ENCODE measurements around the gene MCM9.

DNA sequence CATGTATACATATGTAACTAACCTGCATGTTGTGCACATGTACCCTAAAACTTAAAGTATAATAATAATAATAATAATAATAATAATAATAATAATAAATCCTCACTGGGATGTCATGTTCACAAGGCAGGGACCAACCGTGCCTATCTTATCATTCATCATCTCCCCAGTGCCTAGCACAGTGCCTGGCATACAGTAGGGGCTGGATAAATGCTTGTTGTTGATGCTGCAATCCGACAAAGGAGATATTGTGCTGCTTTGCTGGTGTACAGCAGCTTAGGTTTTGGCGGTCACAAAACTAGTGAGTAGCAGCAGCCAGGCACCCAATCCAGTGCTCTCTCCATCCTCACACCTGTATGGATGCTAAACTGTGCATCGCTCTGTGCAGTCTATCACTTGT lies 135.1 kb downstream of the MCM9 start:
- TF ChIP-seq, protein P1, sequence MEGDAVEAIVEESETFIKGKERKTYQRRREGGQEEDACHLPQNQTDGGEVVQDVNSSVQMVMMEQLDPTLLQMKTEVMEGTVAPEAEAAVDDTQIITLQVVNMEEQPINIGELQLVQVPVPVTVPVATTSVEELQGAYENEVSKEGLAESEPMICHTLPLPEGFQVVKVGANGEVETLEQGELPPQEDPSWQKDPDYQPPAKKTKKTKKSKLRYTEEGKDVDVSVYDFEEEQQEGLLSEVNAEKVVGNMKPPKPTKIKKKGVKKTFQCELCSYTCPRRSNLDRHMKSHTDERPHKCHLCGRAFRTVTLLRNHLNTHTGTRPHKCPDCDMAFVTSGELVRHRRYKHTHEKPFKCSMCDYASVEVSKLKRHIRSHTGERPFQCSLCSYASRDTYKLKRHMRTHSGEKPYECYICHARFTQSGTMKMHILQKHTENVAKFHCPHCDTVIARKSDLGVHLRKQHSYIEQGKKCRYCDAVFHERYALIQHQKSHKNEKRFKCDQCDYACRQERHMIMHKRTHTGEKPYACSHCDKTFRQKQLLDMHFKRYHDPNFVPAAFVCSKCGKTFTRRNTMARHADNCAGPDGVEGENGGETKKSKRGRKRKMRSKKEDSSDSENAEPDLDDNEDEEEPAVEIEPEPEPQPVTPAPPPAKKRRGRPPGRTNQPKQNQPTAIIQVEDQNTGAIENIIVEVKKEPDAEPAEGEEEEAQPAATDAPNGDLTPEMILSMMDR (conservative IDR thresholded peaks at IDR 0.05 in 1 of 2, IDR thresholded peaks at IDR 0.05 in 1 of 2; ENCODE audit: low read depth in 1 of 2, low read length in 2 of 2), result no peak
- no peak for TF ChIP-seq EZH2 (IDR thresholded peaks at IDR 0.05; ENCODE audit: low read length, missing control alignments)
